ENCODE data around the gene NRTN. TPM values are rescaled to one million over a fixed set of nuclear protein-coding genes. Genes with fewer than 3 reads are reported as not detected.
"Not testable (repeated sequence)": the region's sequence is repeated elsewhere in the genome, so short reads cannot be mapped to it uniquely, and the experiment has no call there.

NRTN gene
- total and polyA plus RNA-seq, 2 donors (not counting 3 experiments of a cell fraction or from before 2014, with no cell fraction given): 0.41 TPM; not detected in 1

- H3K9ac ChIP-seq (replicated peaks; ENCODE audit: extremely low read depth, insufficient read depth, low read length): no peak within 1 kb of the TSS
These were observed 46.4 kb downstream of the NRTN start, which contains the start of gene FUT3 for GRCh38 chr19:5851302-5851701. Gene FUT3, minus strand, starts transcription at chr19:5851449.

GRCh38 chr19:5854121-5854520 lies 49.3 kb downstream of the NRTN start:
- H3K4me2 ChIP-seq (ENCODE audit: insufficient read depth, low read length); DNase-seq (ENCODE audit: low read depth, low spot score); H3K27ac ChIP-seq (ENCODE audit: insufficient read depth, low read depth, low read length); H3K9me1 ChIP-seq (replicated peaks; ENCODE audit: control insufficient read depth, extremely low read depth, insufficient read depth, low read length); POLR2A ChIA-PET; CTCF ChIA-PET; H4K20me1 ChIP-seq (replicated peaks; ENCODE audit: control insufficient read depth, extremely low read depth, insufficient read depth, low read length); H3K4me3 ChIP-seq (replicated peaks in 1 of 3; ENCODE audit: insufficient read depth in 1 of 3, low read depth in 1 of 3, low read length in 3 of 3); H3K79me2 ChIP-seq (ENCODE audit: control insufficient read depth, insufficient read depth, low read length); BruUV-seq (replicated peaks); H3K9me3 ChIP-seq (replicated peaks; ENCODE audit: control insufficient read depth, insufficient read depth, low read length); H3K9ac ChIP-seq (replicated peaks; ENCODE audit: extremely low read depth, insufficient read depth, low read length); H2AFZ ChIP-seq (ENCODE audit: low read depth, low read length); FAIRE-seq; intact Hi-C loops (cut with micrococcal nuclease); dilution Hi-C loops (cut with MboI; ENCODE audit: extremely low pct_ligation_motif_present, low sequenced_read_pairs); H3K36me3 ChIP-seq (ENCODE audit: control insufficient read depth in 2 of 2, extremely low read depth in 1 of 2, insufficient read depth in 2 of 2, low read length in 2 of 2); H3K4me1 ChIP-seq (ENCODE audit: control insufficient read depth, extremely low read depth, insufficient read depth, low read length): not testable (repeated sequence)
- peaks cover 0 to 10% of the 10 kb centered on the region in 2 experiments for H3K27me3 ChIP-seq (ENCODE audit: control insufficient read depth in 2 of 2, insufficient read depth in 2 of 2, low read length in 2 of 2)

More at GRCh38 chr19:5851302-5851701, 46.4 kb downstream of the NRTN start, which contains the start of gene FUT3:
- H3K4me1 ChIP-seq (ENCODE audit: control insufficient read depth, extremely low read depth, insufficient read depth, low read length): no peaks in the 10 kb centered on the region
- FAIRE-seq (no peak), DNase-seq (ENCODE audit: low read depth, low spot score) (no peak)
- no peak within 1 kb of the TSS for H3K4me2 ChIP-seq (ENCODE audit: insufficient read depth, low read length)
- no peak within 1 kb of the TSS for H2AFZ ChIP-seq (ENCODE audit: low read depth, low read length)
- CTCF ChIA-PET: no interaction called here
- H3K79me2 ChIP-seq (ENCODE audit: control insufficient read depth, insufficient read depth, low read length): no peaks in the 10 kb centered on the region
- POLR2A ChIA-PET: no interaction called here
- no peaks in the 10 kb centered on the region for H3K36me3 ChIP-seq (ENCODE audit: control insufficient read depth in 2 of 2, extremely low read depth in 1 of 2, insufficient read depth in 2 of 2, low read length in 2 of 2)
- H3K9me3 ChIP-seq (replicated peaks; ENCODE audit: control insufficient read depth, insufficient read depth, low read length): no peaks in the 10 kb centered on the region
- H4K20me1 ChIP-seq (replicated peaks; ENCODE audit: control insufficient read depth, extremely low read depth, insufficient read depth, low read length): no peaks in the 10 kb centered on the region
- intact Hi-C loops (cut with micrococcal nuclease) (no loop called here), dilution Hi-C loops (cut with MboI; ENCODE audit: extremely low pct_ligation_motif_present, low sequenced_read_pairs) (no loop called here)
- H3K27me3 ChIP-seq (ENCODE audit: control insufficient read depth in 2 of 2, insufficient read depth in 2 of 2, low read length in 2 of 2): peaks cover 0 to 6% of the 10 kb centered on the region in 2 experiments
- H3K9me1 ChIP-seq (replicated peaks; ENCODE audit: control insufficient read depth, extremely low read depth, insufficient read depth, low read length): no peaks in the 10 kb centered on the region
- no peak within 1 kb of the TSS for H3K4me3 ChIP-seq (replicated peaks in 1 of 3; ENCODE audit: insufficient read depth in 1 of 3, low read depth in 1 of 3, low read length in 3 of 3)
- no peak within 1 kb of the TSS for H3K27ac ChIP-seq (ENCODE audit: insufficient read depth, low read depth, low read length)
- TF ChIP-seq POLR2A (IDR thresholded peaks at IDR 0.05; ENCODE audit: low read depth, low read length): no peak
- no peak for TF ChIP-seq JUN (IDR thresholded peaks at IDR 0.05; ENCODE audit: borderline replicate concordance, insufficient read depth, insufficient read length, low read depth)
- TF ChIP-seq GATA2 (IDR thresholded peaks at IDR 0.05; ENCODE audit: insufficient read depth, insufficient read length, low read depth, low read length): no peak
- no peak for TF ChIP-seq EZH2 (IDR thresholded peaks at IDR 0.05; ENCODE audit: borderline replicate concordance, low read depth, low read length, severe bottlenecking)
- TF ChIP-seq FOS (IDR thresholded peaks at IDR 0.05; ENCODE audit: borderline replicate concordance, insufficient read depth, low read length): no peak
- BruUV-seq (replicated peaks): no TSS peak

GRCh38 chr19:5855151-5855550 lies 50.3 kb downstream of the NRTN start:
- intact Hi-C loops (cut with micrococcal nuclease); H3K27ac ChIP-seq (ENCODE audit: insufficient read depth, low read depth, low read length); H3K36me3 ChIP-seq (ENCODE audit: control insufficient read depth in 2 of 2, extremely low read depth in 1 of 2, insufficient read depth in 2 of 2, low read length in 2 of 2); H3K4me3 ChIP-seq (replicated peaks in 1 of 3; ENCODE audit: insufficient read depth in 1 of 3, low read depth in 1 of 3, low read length in 3 of 3); FAIRE-seq; DNase-seq (ENCODE audit: low read depth, low spot score); H3K4me1 ChIP-seq (ENCODE audit: control insufficient read depth, extremely low read depth, insufficient read depth, low read length); H3K79me2 ChIP-seq (ENCODE audit: control insufficient read depth, insufficient read depth, low read length); H3K9ac ChIP-seq (replicated peaks; ENCODE audit: extremely low read depth, insufficient read depth, low read length); H3K4me2 ChIP-seq (ENCODE audit: insufficient read depth, low read length); H2AFZ ChIP-seq (ENCODE audit: low read depth, low read length); POLR2A ChIA-PET; BruUV-seq (replicated peaks); H3K9me3 ChIP-seq (replicated peaks; ENCODE audit: control insufficient read depth, insufficient read depth, low read length); H3K9me1 ChIP-seq (replicated peaks; ENCODE audit: control insufficient read depth, extremely low read depth, insufficient read depth, low read length); dilution Hi-C loops (cut with MboI; ENCODE audit: extremely low pct_ligation_motif_present, low sequenced_read_pairs); H4K20me1 ChIP-seq (replicated peaks; ENCODE audit: control insufficient read depth, extremely low read depth, insufficient read depth, low read length): not testable (repeated sequence)
- CTCF ChIA-PET: interaction anchor here (1.5 kb wide), 1 partner anchor 51 kb away, joined by 5 read pairs; no protein-coding TSS in a partner anchor
- H3K27me3 ChIP-seq (ENCODE audit: control insufficient read depth in 2 of 2, insufficient read depth in 2 of 2, low read length in 2 of 2): peaks cover 0 to 10% of the 10 kb centered on the region in 2 experiments

Measured in endothelial cell of umbilical vein (primary cell).